ENCODE results near the gene IL17RE. TPM values are rescaled to one million over a fixed set of nuclear protein-coding genes. Genes with fewer than 3 reads are reported as not detected.

Gene IL17RE
- total and polyA plus RNA-seq, 10 donors: 0.57 to 5.1 (median 1.5) TPM

DNA sequence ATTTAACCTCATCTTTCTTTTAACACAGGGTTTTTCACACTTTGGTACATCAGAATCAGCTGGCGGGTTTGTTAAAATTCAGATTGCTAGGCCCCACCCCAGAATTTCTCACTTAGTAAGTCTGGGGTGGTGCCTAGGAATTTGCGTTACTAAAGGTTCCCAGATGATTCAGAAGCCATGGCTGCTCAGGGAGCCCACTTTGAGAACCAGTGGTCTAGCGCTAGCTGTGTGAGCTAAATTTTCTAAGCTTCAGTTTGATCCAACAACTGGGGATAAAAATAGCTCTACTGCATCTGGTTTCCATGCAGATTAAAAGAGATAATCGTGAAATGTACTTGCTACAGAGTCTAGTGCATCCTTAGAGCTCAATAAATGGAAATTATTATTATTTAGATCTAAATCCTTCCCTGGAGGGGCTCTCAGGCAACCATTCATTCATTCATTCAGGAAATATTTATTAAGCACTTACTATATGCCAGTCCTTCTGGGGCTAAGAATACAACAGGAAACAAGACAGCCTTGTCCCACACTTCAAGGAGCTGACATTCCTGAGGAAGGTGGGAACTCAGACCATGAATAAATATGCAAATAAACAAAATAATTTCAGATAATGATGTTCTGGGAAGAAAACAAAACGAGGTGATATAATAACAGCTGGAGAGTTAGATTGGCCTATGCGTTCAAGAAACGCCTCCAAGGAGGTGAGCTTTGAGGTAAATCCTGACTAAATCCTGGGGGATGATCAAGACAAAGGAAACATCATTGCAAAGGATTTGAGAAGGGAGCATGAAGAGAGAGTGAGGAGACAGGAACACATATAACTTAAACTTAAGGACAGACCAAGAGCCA lies 18.7 kb upstream of the IL17RE start:
- TF ChIP-seq POLR2AphosphoS5 (IDR thresholded peaks at IDR 0.05): no peak
- TF ChIP-seq POLR2A (IDR thresholded peaks at IDR 0.05): no peak
- TF ChIP-seq, protein P1, sequence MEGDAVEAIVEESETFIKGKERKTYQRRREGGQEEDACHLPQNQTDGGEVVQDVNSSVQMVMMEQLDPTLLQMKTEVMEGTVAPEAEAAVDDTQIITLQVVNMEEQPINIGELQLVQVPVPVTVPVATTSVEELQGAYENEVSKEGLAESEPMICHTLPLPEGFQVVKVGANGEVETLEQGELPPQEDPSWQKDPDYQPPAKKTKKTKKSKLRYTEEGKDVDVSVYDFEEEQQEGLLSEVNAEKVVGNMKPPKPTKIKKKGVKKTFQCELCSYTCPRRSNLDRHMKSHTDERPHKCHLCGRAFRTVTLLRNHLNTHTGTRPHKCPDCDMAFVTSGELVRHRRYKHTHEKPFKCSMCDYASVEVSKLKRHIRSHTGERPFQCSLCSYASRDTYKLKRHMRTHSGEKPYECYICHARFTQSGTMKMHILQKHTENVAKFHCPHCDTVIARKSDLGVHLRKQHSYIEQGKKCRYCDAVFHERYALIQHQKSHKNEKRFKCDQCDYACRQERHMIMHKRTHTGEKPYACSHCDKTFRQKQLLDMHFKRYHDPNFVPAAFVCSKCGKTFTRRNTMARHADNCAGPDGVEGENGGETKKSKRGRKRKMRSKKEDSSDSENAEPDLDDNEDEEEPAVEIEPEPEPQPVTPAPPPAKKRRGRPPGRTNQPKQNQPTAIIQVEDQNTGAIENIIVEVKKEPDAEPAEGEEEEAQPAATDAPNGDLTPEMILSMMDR (IDR thresholded peaks at IDR 0.05 in 8 of 11, conservative IDR thresholded peaks at IDR 0.05 in 3 of 11): no peak
- Histone ChIP-seq H3K4me3 (no peak overlapping the region), H3K36me3 (no peaks in the 10 kb centered on the region), H3K27ac (no peak overlapping the region), H3K9me3 (no peaks in the 10 kb centered on the region), H3K4me1 (no peaks in the 10 kb centered on the region), H3K27me3 (replicated peaks in 1 of 7) (no peaks in the 10 kb centered on the region)
- WGBS, 5 donors: 84 to 90% (median 85%) methylated on average over 7 of the region's 7 CpGs
- DNase-seq: no peak
- intact Hi-C loops (cut with DNase I; ENCODE audit: low total_unique reads): no loop called here

DNA sequence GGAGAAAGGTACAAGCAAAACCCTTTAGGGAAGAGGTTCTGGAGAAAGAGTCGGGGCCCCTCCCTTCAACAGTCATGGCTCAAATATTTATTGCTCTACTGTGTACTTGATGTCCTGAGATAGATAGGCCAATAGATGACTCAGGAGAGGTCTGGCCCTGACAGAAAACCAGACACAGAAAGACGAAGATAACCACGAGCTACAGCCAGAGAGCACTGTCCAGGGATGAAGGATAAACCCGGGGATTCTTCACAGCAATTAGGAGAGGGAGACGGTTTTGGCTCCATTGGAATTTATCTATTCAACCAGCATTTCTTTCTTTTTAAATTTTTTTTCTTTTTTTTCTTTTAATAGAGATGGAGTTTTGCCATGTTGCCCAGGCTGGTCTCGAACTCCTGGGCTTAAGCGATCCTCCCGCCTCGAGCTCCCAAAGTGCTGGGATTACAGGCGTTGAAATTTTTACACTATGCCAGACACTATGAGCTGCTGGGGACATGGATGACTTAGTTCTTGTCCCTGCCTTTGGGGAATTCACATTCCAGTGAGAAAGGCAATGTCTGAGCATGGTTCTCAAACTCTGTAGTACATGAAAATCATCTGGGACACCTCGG lies 18.0 kb upstream of the IL17RE start:
- Histone ChIP-seq H3K36me3 (no peaks in the 10 kb centered on the region), H3K4me3 (no peak overlapping the region), H3K9me3 (no peaks in the 10 kb centered on the region), H3K27me3 (replicated peaks in 1 of 7) (no peaks in the 10 kb centered on the region), H3K27ac (no peak overlapping the region), H3K4me1 (peaks cover 0 to 4% (median 0%) of the 10 kb centered on the region in 6 donors)
- peak; percentile 14 for DNase-seq
- WGBS, 5 donors: 85 to 93% (median 91%) methylated on average over 11 of the region's 11 CpGs
- TF ChIP-seq POLR2A (IDR thresholded peaks at IDR 0.05) (no peak), POLR2AphosphoS5 (IDR thresholded peaks at IDR 0.05) (no peak)
- TF ChIP-seq, protein P1 (IDR thresholded peaks at IDR 0.05 in 8 of 11, conservative IDR thresholded peaks at IDR 0.05 in 3 of 11): no peak
- intact Hi-C loops (cut with DNase I; ENCODE audit: low total_unique reads): no loop called here

DNA sequence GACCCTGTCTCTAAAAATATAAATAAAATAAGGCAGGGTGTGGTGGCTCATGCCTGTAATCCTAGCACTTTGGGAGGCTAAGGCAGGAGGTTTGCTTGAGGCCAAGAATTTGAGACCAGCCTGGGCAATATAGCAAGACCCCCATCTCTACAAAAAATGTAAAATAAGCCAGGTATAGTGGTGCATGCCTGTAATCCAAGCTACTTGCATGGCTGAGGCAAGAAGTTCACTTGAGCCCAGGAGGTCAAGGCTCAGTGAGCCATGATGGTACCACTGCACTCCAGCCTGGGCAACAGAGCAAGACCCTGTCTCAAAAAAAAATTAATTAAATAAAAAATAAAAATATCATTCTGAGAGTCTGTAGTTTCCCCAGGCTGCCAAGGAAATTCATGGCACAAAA lies 16.3 kb upstream of the IL17RE start:
- intact Hi-C loops (cut with DNase I; ENCODE audit: low total_unique reads): no loop called here
- H3K27me3 ChIP-seq (replicated peaks in 1 of 7): no peaks in the 10 kb centered on the region
- peaks cover 3 to 16% (median 8%) of the 10 kb centered on the region in 6 donors for H3K4me1 ChIP-seq
- no peaks in the 10 kb centered on the region for H3K9me3 ChIP-seq
- peak; percentile 27 for DNase-seq
- H3K27ac ChIP-seq: no peak overlapping the region
- no peaks in the 10 kb centered on the region for H3K36me3 ChIP-seq
- no peak overlapping the region for H3K4me3 ChIP-seq
- TF ChIP-seq POLR2AphosphoS5 (IDR thresholded peaks at IDR 0.05): no peak
- TF ChIP-seq, protein P1 (IDR thresholded peaks at IDR 0.05 in 8 of 11, conservative IDR thresholded peaks at IDR 0.05 in 3 of 11): no peak
- TF ChIP-seq POLR2A (IDR thresholded peaks at IDR 0.05): no peak

DNA sequence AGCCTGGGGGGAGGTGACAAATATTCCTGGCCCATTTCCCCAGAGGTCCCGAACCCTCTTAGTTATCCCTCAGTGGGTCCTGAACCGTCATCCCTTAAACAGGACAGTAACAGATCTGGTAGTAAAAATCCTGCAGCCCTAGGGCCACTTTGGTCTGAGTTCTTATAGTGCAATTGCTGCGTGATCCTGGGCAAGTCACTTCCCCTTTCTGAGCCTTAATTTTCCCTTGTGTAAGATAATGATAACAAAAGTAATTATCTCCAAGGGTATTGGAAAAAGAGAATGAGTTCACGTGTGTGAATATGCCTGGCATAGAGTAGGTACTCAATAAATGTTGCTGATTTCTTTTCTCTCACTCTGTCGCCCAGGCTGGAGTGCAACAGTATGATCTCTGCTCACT lies 15.2 kb upstream of the IL17RE start:
- peak; percentile 5 for DNase-seq
- no peaks in the 10 kb centered on the region for H3K27me3 ChIP-seq (replicated peaks in 1 of 7)
- H3K36me3 ChIP-seq: peaks cover 0 to 5% (median 1%) of the 10 kb centered on the region in 6 donors
- H3K4me3 ChIP-seq: no peak overlapping the region
- intact Hi-C loops (cut with DNase I; ENCODE audit: low total_unique reads): no loop called here
- H3K4me1 ChIP-seq: peaks cover 6 to 28% (median 17%) of the 10 kb centered on the region in 6 donors
- TF ChIP-seq POLR2A (IDR thresholded peaks at IDR 0.05) (no peak), POLR2AphosphoS5 (IDR thresholded peaks at IDR 0.05) (no peak)
- TF ChIP-seq, protein P1 (IDR thresholded peaks at IDR 0.05 in 8 of 11, conservative IDR thresholded peaks at IDR 0.05 in 3 of 11): no peak
- 72 to 89% (median 81%) methylated on average over 5 of the region's 5 CpGs for WGBS, 5 donors
- H3K9me3 ChIP-seq: no peaks in the 10 kb centered on the region
- H3K27ac ChIP-seq: no peak overlapping the region
